ENCODE data around the gene TMX4.

- TF ChIP-seq POLR2A (IDR thresholded peaks at IDR 0.05) (no peak), CTCF (IDR thresholded peaks at IDR 0.05) (no peak), EP300 (IDR thresholded peaks at IDR 0.05) (no peak), POLR2AphosphoS5 (IDR thresholded peaks at IDR 0.05) (no peak)
These were observed 17.5 kb downstream of the TMX4 start for GRCh38 chr20:8002056-8002455.

Measured in suprapubic skin (tissue), 4 donors.